HepG2 (cell line): ENCODE results near the gene SYNGAP1. TPM values are rescaled to one million over a fixed set of nuclear protein-coding genes. Genes with fewer than 3 reads are reported as not detected.

ENCODE experiments used
- ADNP ChIP-seq: sonication (generic); formaldehyde crosslinking; IDR thresholded peaks from 2 replicates; pipeline ENCODE4 v1.4.0; 2020; ENCODE audit warnings: missing genetic modification reagents
- DNMT3B ChIP-seq: conservative IDR thresholded peaks from 2 replicates; pipeline ENCODE4 v1.6.1; 2016; ENCODE audit warnings: missing biosample characterization, control low read depth
- ELF1 ChIP-seq: sonication (generic); formaldehyde crosslinking; IDR thresholded peaks from 2 replicates; pipeline ENCODE4 v1.4.0; 2020; ENCODE audit warnings: missing genetic modification reagents
- ESRRA ChIP-seq: sonication (generic); formaldehyde crosslinking; IDR thresholded peaks from 2 replicates; pipeline ENCODE4 v1.5.1; 2020; ENCODE audit warnings: mild to moderate bottlenecking, low read depth, missing genetic modification reagents
- FOXK1 ChIP-seq: sonication (generic); formaldehyde crosslinking; IDR thresholded peaks from 2 replicates; pipeline ENCODE4 v1.4.0; 2020; ENCODE audit warnings: low read depth, missing genetic modification reagents, borderline replicate concordance
- MAFF ChIP-seq: IDR thresholded peaks from 2 replicates; pipeline ENCODE4 v1.6.1; 2011; ENCODE audit warnings: low read depth, low read length, improper control_type of control experiment
- MTA3 ChIP-seq: sonication (generic); formaldehyde crosslinking; IDR thresholded peaks from 2 replicates; pipeline ENCODE4 v1.4.0; 2020; ENCODE audit warnings: missing genetic modification reagents
- MXD4 ChIP-seq: IDR thresholded peaks from 2 replicates; pipeline ENCODE4 v1.6.1; 2016; ENCODE audit warnings: mild to moderate bottlenecking, missing biosample characterization, missing genetic modification reagents
- RFX5 ChIP-seq: IDR thresholded peaks from 2 replicates; pipeline ENCODE4 v1.6.1; 2011; ENCODE audit warnings: low read depth, low read length, improper control_type of control experiment
- SMAD1 ChIP-seq: sonication (generic); formaldehyde crosslinking; IDR thresholded peaks from 2 replicates; pipeline ENCODE4 v1.4.0; 2020; ENCODE audit warnings: missing genetic modification reagents, low read depth, mild to moderate bottlenecking, borderline replicate concordance
- SP140L ChIP-seq: sonication (generic); formaldehyde crosslinking; IDR thresholded peaks from 2 replicates; pipeline ENCODE4 v1.4.0; 2020; ENCODE audit warnings: missing genetic modification reagents, borderline replicate concordance
- U2AF1 ChIP-seq: fragments of 200-400 bp; formaldehyde crosslinking; optimal IDR thresholded peaks from 2 replicates; pipeline ENCODE3; 2017; ENCODE audit warnings: mild to moderate bottlenecking, low read depth, low read length
- YEATS4 ChIP-seq: sonication (generic); formaldehyde crosslinking; IDR thresholded peaks from 2 replicates; pipeline ENCODE4 v1.4.0; 2020; ENCODE audit warnings: missing genetic modification reagents, borderline replicate concordance
- ZKSCAN8 ChIP-seq: IDR thresholded peaks from 2 replicates; pipeline ENCODE4 v1.6.1; 2016; ENCODE audit warnings: borderline replicate concordance, missing genetic modification reagents, missing compliant biosample characterization
- ZNF260 ChIP-seq: sonication (generic); formaldehyde crosslinking; IDR thresholded peaks from 2 replicates; pipeline ENCODE4 v1.4.0; 2020; ENCODE audit warnings: missing genetic modification reagents, low read depth, mild to moderate bottlenecking, borderline replicate concordance
- ZNF264 ChIP-seq: sonication (generic); formaldehyde crosslinking; IDR thresholded peaks from 2 replicates; pipeline ENCODE4 v1.4.0; 2020; ENCODE audit warnings: missing genetic modification reagents
- ZNF782 ChIP-seq: sonication (generic); formaldehyde crosslinking; IDR thresholded peaks from 2 replicates; pipeline ENCODE4 v1.4.0; 2020; ENCODE audit warnings: missing genetic modification reagents, mild to moderate bottlenecking, borderline replicate concordance
- ZNF879 ChIP-seq: sonication (generic); formaldehyde crosslinking; IDR thresholded peaks from 2 replicates; pipeline ENCODE4 v1.8.1; 2023; ENCODE audit warnings: missing genetic modification reagents
- polyA plus RNA-seq, 8 experiments: library from polyadenylated mRNA; depleted of rRNA in 3 of 8; stranded (reverse) in 7 of 8; unstranded in 1 of 8; fragments of >200 nt; fragmentation: Illumina TruSeq in 4 of 8; extraction: Trizol in 4 of 8; gene quantifications; 2 replicates each; pipeline versions ENCODE4 v1.2.1 to v1.2.3, GENCODE V29; 2011 to 2016; ENCODE audit warnings: low read depth in 4 of 8, missing spikeins in 1 of 8, mixed read lengths in 1 of 8; ENCODE audit not compliant: insufficient read depth in 1 of 8
- total RNA-seq, 5 experiments: library from RNA; depleted of rRNA; stranded (reverse); fragments of >200 nt; fragmentation: Illumina TruSeq; extraction: Trizol; gene quantifications; 2 replicates each; pipeline ENCODE4 v1.2.3, GENCODE V29; 2016; ENCODE audit warnings: low read depth in 1 of 5
- TF ChIP-seq, protein P1 (sequence below): sonication (generic); formaldehyde crosslinking; IDR thresholded peaks from 2 replicates; pipeline ENCODE4 v1.4.0; 2020; ENCODE audit warnings: mild to moderate bottlenecking, missing genetic modification reagents
- TF ChIP-seq, protein P2 (sequence below): sonication (generic); formaldehyde crosslinking; IDR thresholded peaks from 2 replicates; pipeline ENCODE4 v1.4.0; 2020; ENCODE audit warnings: missing genetic modification reagents
- TF ChIP-seq, protein P3 (sequence below), 2 experiments: IDR thresholded peaks; 2 replicates each; pipeline ENCODE4 v1.6.1; 2011 to 2012; ENCODE audit warnings: low read length in 2 of 2, borderline replicate concordance in 1 of 2, low read depth in 1 of 2, mild to moderate bottlenecking in 1 of 2, moderate library complexity in 1 of 2

The SYNGAP1 gene
- total and polyA plus RNA-seq, 2 of the 13 experiments (the other 11 are each of a cell fraction or from before 2014, with no cell fraction given), result 0.75 to 1.1 TPM

DNA sequence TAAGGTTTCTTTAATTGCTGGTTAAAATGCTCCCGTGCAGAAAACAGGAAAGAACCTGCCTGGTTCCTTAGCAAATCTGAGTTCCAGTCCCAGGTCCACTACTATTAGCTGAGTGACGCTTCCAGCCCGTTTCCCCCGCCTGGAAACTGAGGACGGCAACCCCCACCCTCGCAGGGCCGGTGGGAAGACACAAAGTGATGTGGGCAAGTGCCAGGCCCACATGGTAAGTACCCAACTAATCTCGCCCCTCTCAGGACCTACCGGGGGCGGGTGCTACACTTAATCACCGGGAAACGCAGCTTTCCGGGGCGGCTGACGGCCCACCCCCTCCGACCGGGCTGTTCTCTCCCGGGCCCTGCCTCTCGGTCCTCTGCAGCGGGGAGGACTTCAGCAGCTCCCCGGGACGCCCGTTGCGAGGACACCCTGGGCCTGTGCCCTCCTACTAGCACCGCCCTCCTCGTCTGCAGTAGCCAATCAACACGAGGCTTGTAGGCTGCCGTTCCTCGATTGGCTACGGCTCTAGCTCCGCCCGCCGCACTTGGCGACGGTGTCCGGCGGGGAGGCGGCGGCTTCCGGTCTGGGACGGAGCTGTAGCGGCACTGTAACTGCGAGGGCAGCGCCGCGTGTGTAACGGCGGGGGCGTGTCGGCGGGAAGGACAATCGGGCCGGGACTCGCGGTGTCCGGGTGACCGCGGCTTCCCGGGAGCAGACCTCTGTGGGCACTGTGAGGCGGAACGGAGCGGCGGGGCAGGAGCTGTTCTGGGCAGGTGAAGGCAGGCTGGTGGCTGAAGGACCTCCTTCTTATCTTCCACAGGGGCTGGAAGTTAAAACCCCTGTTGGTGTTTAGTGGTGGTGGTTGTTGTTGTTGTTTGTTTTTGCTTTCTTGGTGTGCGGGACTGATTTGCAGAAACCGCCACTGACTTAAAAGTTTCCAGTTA is 34.4 kb downstream of the SYNGAP1 start, which contains the start of gene ZBTB9 (continued):
- TF ChIP-seq YEATS4 (peak; percentile 96), ZNF260 (CRISPR knock-in tag) (no peak), RFX5 (peak; percentile 62; the same call in 1 of the 2 replicates), ZNF782 (CRISPR knock-in tag) (peak; percentile 95; the same call in 1 of the 2 replicates), ADNP (0 out of 2 replicates have a peak, but pooled peaks have one; percentile 16), ZNF264 (CRISPR knock-in tag) (no peak), MTA3 (CRISPR knock-in tag) (no peak), ELF1 (CRISPR knock-in tag) (peak; percentile 96), ZNF879 (CRISPR knock-in tag) (no peak; the same call in 1 of the 2 replicates), SMAD1 (CRISPR knock-in tag) (peak; percentile 57; the same call in 1 of the 2 replicates), MAFF (no peak), SP140L (0 out of 2 replicates have a peak, but pooled peaks have one; percentile 44), U2AF1 (peak; percentile 76), ESRRA (CRISPR knock-in tag) (peak; percentile 87), FOXK1 (CRISPR knock-in tag) (peak; percentile 86; the same call in 1 of the 2 replicates), ZKSCAN8 (CRISPR knock-in tag) (peak; percentile 86; the same call in 1 of the 2 replicates), DNMT3B (CRISPR knock-in tag) (peak; percentile 70; the same call in 1 of the 2 replicates), MXD4 (CRISPR knock-in tag) (peak; percentile 99)
- TF ChIP-seq, protein P1, sequence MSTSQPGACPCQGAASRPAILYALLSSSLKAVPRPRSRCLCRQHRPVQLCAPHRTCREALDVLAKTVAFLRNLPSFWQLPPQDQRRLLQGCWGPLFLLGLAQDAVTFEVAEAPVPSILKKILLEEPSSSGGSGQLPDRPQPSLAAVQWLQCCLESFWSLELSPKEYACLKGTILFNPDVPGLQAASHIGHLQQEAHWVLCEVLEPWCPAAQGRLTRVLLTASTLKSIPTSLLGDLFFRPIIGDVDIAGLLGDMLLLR (CRISPR knock-in tag), result peak; percentile 95; the same call in 1 of the 2 replicates
- TF ChIP-seq, protein P2, sequence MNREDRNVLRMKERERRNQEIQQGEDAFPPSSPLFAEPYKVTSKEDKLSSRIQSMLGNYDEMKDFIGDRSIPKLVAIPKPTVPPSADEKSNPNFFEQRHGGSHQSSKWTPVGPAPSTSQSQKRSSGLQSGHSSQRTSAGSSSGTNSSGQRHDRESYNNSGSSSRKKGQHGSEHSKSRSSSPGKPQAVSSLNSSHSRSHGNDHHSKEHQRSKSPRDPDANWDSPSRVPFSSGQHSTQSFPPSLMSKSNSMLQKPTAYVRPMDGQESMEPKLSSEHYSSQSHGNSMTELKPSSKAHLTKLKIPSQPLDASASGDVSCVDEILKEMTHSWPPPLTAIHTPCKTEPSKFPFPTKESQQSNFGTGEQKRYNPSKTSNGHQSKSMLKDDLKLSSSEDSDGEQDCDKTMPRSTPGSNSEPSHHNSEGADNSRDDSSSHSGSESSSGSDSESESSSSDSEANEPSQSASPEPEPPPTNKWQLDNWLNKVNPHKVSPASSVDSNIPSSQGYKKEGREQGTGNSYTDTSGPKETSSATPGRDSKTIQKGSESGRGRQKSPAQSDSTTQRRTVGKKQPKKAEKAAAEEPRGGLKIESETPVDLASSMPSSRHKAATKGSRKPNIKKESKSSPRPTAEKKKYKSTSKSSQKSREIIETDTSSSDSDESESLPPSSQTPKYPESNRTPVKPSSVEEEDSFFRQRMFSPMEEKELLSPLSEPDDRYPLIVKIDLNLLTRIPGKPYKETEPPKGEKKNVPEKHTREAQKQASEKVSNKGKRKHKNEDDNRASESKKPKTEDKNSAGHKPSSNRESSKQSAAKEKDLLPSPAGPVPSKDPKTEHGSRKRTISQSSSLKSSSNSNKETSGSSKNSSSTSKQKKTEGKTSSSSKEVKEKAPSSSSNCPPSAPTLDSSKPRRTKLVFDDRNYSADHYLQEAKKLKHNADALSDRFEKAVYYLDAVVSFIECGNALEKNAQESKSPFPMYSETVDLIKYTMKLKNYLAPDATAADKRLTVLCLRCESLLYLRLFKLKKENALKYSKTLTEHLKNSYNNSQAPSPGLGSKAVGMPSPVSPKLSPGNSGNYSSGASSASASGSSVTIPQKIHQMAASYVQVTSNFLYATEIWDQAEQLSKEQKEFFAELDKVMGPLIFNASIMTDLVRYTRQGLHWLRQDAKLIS (CRISPR knock-in tag), result peak; percentile 59; the same call in 1 of the 2 replicates
- TF ChIP-seq, protein P3, sequence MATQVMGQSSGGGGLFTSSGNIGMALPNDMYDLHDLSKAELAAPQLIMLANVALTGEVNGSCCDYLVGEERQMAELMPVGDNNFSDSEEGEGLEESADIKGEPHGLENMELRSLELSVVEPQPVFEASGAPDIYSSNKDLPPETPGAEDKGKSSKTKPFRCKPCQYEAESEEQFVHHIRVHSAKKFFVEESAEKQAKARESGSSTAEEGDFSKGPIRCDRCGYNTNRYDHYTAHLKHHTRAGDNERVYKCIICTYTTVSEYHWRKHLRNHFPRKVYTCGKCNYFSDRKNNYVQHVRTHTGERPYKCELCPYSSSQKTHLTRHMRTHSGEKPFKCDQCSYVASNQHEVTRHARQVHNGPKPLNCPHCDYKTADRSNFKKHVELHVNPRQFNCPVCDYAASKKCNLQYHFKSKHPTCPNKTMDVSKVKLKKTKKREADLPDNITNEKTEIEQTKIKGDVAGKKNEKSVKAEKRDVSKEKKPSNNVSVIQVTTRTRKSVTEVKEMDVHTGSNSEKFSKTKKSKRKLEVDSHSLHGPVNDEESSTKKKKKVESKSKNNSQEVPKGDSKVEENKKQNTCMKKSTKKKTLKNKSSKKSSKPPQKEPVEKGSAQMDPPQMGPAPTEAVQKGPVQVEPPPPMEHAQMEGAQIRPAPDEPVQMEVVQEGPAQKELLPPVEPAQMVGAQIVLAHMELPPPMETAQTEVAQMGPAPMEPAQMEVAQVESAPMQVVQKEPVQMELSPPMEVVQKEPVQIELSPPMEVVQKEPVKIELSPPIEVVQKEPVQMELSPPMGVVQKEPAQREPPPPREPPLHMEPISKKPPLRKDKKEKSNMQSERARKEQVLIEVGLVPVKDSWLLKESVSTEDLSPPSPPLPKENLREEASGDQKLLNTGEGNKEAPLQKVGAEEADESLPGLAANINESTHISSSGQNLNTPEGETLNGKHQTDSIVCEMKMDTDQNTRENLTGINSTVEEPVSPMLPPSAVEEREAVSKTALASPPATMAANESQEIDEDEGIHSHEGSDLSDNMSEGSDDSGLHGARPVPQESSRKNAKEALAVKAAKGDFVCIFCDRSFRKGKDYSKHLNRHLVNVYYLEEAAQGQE (IDR thresholded peaks at IDR 0.05; ENCODE audit: borderline replicate concordance in 1 of 2, low read depth in 1 of 2, low read length in 2 of 2), result no peak; a peak in 1 of 4 replicates
